Fibroblast of pulmonary artery (primary cell): ENCODE data around the gene BEGAIN.

Experiments used
- DNase-seq: peaks from one replicate; pipeline ENCODE4 v3.0.0-alpha.2; 2010; ENCODE audit warnings: low read depth
- H3K4me3 ChIP-seq: replicated peaks from 2 replicates; pipeline ENCODE4 v1.5.1; 2011; ENCODE audit warnings: low read depth, mild to moderate bottlenecking, control low read depth, low read length, moderate library complexity
- CTCF ChIP-seq: IDR thresholded peaks from 2 replicates; pipeline ENCODE4 v1.5.1; 2011; ENCODE audit warnings: mild to moderate bottlenecking, control low read depth, low read length, inconsistent platforms; ENCODE audit errors: missing control alignments

BEGAIN gene

DNA sequence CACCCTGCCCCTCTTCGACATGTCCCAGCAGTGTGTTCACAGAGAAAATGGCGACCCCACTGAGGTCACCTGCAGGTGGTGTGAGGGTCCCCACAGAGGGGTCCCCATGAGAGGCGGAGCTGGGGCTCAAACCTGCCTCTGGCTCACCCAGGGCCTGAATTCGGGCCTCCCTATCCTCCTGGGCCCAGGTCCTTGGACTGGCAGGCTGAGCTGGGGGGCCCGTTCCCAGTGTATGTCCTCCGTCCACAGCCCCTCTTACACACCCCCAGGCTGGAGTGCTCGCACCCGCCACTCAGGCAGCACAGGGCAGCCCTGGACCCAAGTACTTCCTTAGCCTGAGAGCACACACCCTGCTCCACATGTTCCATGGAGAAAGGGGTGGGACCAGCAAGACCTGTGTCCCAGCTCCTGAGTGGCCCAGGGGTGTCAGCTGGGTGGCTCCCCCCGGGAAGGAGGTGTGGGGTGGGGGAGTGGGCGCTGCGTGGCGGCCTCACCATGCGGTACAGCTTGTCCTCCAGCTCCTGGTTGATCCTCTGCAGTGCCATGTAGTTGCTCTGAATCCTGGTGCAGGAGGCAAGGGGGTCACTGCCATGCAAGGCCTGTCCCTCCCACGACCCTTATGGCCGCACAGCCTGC lies 42.6 kb downstream of the BEGAIN start:
- no peak overlapping the region for H3K4me3 ChIP-seq
- no peak for TF ChIP-seq CTCF
- DNase-seq = no peak

DNA sequence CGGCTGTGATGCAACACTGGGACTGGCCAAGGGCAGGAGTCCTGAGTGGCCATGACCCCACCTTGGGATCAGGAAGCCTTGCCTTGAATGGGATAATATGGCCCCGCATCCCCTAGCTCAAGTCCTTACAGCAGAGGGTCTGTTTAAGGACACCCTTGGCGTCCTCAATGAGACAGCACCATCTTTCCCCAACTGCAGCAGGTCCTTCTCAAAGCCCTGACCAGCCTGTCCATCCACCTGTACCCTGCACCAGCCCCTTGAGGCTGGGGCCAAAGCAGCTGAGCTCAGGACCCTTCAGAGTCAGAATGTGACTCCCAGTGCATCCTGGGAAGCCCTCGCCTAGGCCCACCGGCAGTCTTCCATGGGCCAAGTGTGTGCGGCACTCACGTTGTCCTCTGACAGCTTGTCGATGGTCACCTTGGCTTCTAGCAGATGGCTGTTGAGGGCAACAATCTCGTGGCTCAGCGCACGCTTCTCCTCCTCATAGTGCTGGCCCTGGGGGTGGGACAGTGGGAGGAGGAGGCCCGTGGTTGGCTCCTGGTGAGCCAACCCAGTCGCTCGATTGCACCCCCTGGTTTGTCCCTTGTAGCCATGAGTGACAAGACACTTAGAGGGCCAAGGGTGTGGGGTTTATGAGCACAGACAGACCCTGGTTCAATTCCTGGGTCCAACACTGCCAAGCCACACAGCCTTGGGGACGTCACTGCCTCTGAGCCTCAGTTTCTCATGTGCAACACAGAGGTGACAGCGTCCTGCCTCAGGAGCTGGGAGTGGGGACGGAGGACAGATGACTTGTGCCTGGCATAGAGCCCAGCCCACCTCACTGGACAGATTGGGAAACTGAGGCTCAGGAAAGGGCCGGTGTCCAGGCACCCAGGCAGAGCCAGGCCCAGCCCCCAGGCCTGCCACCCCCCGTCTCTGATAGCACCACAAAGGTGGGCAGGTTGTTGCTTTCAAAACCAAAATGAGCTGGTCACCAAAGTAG lies 43.5 kb downstream of the BEGAIN start:
- H3K4me3 ChIP-seq = no peak overlapping the region
- no peak for TF ChIP-seq CTCF
- no peak for DNase-seq

- no peak for DNase-seq
- TF ChIP-seq CTCF = no peak
- H3K4me3 ChIP-seq = no peak overlapping the region
Observed at GRCh38 chr14:100542619-100543205, 44.5 kb downstream of the BEGAIN start.

DNA sequence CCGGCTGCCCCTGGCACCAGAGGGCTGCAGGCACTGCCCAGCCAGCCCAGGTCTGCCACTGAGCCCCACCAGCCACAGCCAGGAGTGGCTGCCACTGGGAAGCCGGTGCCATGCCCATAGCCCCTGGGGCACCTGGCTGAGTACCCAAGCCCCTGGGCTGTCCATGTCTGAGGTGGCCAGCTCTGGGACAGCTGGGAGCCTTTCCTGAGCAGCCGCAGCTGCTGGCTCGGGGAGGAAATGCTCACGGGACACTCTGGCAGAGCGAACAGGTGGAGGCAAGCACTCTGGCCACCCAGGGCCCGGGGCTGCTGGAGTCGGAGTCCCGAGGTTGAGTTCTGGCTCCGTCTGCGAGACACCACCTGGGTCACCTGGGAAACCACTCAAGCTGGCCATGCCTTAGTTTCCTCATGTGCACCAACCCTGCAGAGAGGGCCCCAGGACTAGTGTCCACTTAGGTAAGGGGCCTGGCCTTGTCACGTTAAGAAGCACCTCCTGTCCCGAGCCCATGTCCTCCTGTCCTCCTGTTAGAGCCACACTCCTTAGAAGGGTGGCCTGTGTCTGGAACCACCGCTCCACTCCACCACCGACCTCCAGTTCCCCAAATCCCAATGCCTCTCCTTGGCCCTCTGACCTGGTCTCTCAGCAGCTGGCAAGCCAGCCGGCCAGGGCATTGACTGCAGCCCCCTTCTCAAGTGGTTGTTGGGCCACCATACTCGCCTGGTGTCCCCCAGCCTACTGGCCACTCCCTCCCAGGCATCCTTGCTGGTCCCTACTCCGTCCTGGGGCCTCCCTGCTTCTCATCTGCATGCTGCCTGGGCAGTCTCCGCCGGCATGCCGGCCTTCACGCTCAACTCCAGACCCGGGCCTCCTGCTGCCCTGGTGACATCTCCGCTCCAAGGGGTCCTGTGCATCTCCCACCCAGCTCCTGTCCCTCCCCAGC lies 45.3 kb downstream of the BEGAIN start:
- no peak for TF ChIP-seq CTCF
- no peak for DNase-seq
- H3K4me3 ChIP-seq = no peak overlapping the region

DNA sequence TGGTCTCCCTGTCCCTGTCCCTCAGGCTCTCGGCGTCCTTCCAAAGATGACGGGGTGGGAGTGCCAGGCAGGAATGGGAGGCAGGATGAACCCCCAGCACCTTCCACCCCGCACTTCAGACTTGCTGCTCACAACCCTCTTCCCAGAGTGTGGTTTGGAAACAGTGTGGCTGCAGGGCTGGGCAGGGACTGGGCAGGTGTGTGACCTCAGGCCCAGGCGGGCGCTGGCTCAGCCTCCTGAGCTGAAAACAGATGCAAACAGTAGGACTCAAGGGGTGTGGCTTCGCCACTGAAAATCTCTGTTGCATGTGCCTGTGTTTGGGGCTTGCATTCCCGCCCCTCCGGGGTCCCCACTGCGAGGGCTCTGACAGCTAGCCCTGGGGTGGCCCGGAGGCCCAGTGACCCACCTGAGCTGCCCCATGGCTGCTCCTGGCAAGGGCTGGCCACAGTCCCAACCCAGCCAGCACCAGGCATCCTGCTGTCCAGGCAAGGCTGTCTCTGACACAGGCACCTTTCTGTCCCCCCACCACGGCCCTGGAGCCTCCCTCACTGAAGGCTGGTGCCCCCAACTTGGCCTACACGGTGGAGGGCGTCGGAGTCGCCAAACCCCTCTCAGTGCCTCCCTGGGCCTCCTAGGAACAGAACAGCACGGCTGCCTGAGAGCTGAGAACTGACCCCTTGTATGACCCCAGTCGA lies 46.1 kb downstream of the BEGAIN start:
- no peak overlapping the region for H3K4me3 ChIP-seq
- no peak for DNase-seq
- TF ChIP-seq CTCF = no peak
